Measurements from ENCODE around the gene MRS2.
"Not testable (repeated sequence)": the region's sequence is repeated elsewhere in the genome, so short reads cannot be mapped to it uniquely, and the experiment has no call there.

The MRS2 gene

GRCh38 chr6:24391756-24392405 is 10.9 kb upstream of the MRS2 start:
- DNase-seq (ENCODE audit: low read depth, low spot score): no peak
- Histone ChIP-seq H3K27me3 (ENCODE audit: control insufficient read depth, insufficient read depth, low read length) (no peaks in the 10 kb centered on the region), H3K4me3 (ENCODE audit: low read length) (no peak overlapping the region), H3K9me3 (ENCODE audit: control insufficient read depth, insufficient read depth, low read length) (no peaks in the 10 kb centered on the region; the same call in 1 of the 2 replicates), H3K36me3 (ENCODE audit: control insufficient read depth, insufficient read depth, low read length) (no peaks in the 10 kb centered on the region), H3K27ac (ENCODE audit: low read length) (no peak overlapping the region), H3K4me1 (ENCODE audit: control insufficient read depth, insufficient read depth, low read length) (no peaks in the 10 kb centered on the region)
- no CpG with 5 or more reads among the region's 2 CpGs for WGBS (ENCODE audit: insufficient coverage, insufficient read length)

GRCh38 chr6:24394061-24394779 is 8.5 kb upstream of the MRS2 start:
- Histone ChIP-seq H3K27me3 (ENCODE audit: control insufficient read depth, insufficient read depth, low read length) (no peaks in the 10 kb centered on the region), H3K4me1 (ENCODE audit: control insufficient read depth, insufficient read depth, low read length) (peaks cover under 1% of the 10 kb centered on the region; the same call in 1 of the 2 replicates), H3K4me3 (ENCODE audit: low read length) (no peak overlapping the region), H3K9me3 (ENCODE audit: control insufficient read depth, insufficient read depth, low read length) (no peaks in the 10 kb centered on the region; the same call in 1 of the 2 replicates), H3K36me3 (ENCODE audit: control insufficient read depth, insufficient read depth, low read length) (no peaks in the 10 kb centered on the region), H3K27ac (ENCODE audit: low read length) (no peak overlapping the region)
- no CpG with 5 or more reads among the region's 2 CpGs for WGBS (ENCODE audit: insufficient coverage, insufficient read length)
- DNase-seq (ENCODE audit: low read depth, low spot score): no peak

GRCh38 chr6:24394780-24395437 is 7.8 kb upstream of the MRS2 start:
- no CpG with 5 or more reads among the region's 4 CpGs for WGBS (ENCODE audit: insufficient coverage, insufficient read length)
- Histone ChIP-seq H3K27ac (ENCODE audit: low read length) (no peak overlapping the region), H3K4me3 (ENCODE audit: low read length) (no peak overlapping the region), H3K9me3 (ENCODE audit: control insufficient read depth, insufficient read depth, low read length) (no peaks in the 10 kb centered on the region; the same call in 1 of the 2 replicates), H3K36me3 (ENCODE audit: control insufficient read depth, insufficient read depth, low read length) (no peaks in the 10 kb centered on the region), H3K4me1 (ENCODE audit: control insufficient read depth, insufficient read depth, low read length) (peaks cover 4% of the 10 kb centered on the region; the same call in 1 of the 2 replicates), H3K27me3 (ENCODE audit: control insufficient read depth, insufficient read depth, low read length) (no peaks in the 10 kb centered on the region)
- no peak for DNase-seq (ENCODE audit: low read depth, low spot score)

- no CpG with 5 or more reads among the region's 1 CpG for WGBS (ENCODE audit: insufficient coverage, insufficient read length)
- Histone ChIP-seq H3K4me3 (ENCODE audit: low read length) (no peak overlapping the region), H3K27me3 (ENCODE audit: control insufficient read depth, insufficient read depth, low read length) (no peaks in the 10 kb centered on the region), H3K9me3 (ENCODE audit: control insufficient read depth, insufficient read depth, low read length) (no peaks in the 10 kb centered on the region; the same call in 1 of the 2 replicates), H3K27ac (ENCODE audit: low read length) (no peak overlapping the region), H3K36me3 (ENCODE audit: control insufficient read depth, insufficient read depth, low read length) (no peaks in the 10 kb centered on the region), H3K4me1 (ENCODE audit: control insufficient read depth, insufficient read depth, low read length) (peaks cover 4% of the 10 kb centered on the region; the same call in 1 of the 2 replicates)
- no peak for DNase-seq (ENCODE audit: low read depth, low spot score)
These were observed 5.9 kb upstream of the MRS2 start for GRCh38 chr6:24396824-24397223.

GRCh38 chr6:24397631-24398030 is 5.1 kb upstream of the MRS2 start:
- Histone ChIP-seq H3K36me3 (ENCODE audit: control insufficient read depth, insufficient read depth, low read length) (no peaks in the 10 kb centered on the region), H3K4me3 (ENCODE audit: low read length) (no peak overlapping the region), H3K9me3 (ENCODE audit: control insufficient read depth, insufficient read depth, low read length) (no peaks in the 10 kb centered on the region; the same call in 1 of the 2 replicates), H3K4me1 (ENCODE audit: control insufficient read depth, insufficient read depth, low read length) (peaks cover 4% of the 10 kb centered on the region; the same call in 1 of the 2 replicates), H3K27ac (ENCODE audit: low read length) (no peak overlapping the region), H3K27me3 (ENCODE audit: control insufficient read depth, insufficient read depth, low read length) (no peaks in the 10 kb centered on the region)
- DNase-seq (ENCODE audit: low read depth, low spot score): no peak
- no CpG with 5 or more reads among the region's 1 CpG for WGBS (ENCODE audit: insufficient coverage, insufficient read length)

- no CpG with 5 or more reads among the region's 17 CpGs for WGBS (ENCODE audit: insufficient coverage, insufficient read length)
- H3K36me3 ChIP-seq (ENCODE audit: control insufficient read depth, insufficient read depth, low read length); H3K27ac ChIP-seq (ENCODE audit: low read length); H3K4me1 ChIP-seq (ENCODE audit: control insufficient read depth, insufficient read depth, low read length); H3K27me3 ChIP-seq (ENCODE audit: control insufficient read depth, insufficient read depth, low read length); H3K9me3 ChIP-seq (ENCODE audit: control insufficient read depth, insufficient read depth, low read length); DNase-seq (ENCODE audit: low read depth, low spot score); H3K4me3 ChIP-seq (ENCODE audit: low read length): not testable (repeated sequence)
These were observed 2.4 kb upstream of the MRS2 start for GRCh38 chr6:24400045-24401039.

GRCh38 chr6:24401458-24401857 is 1.3 kb upstream of the MRS2 start:
- Histone ChIP-seq H3K27me3 (ENCODE audit: control insufficient read depth, insufficient read depth, low read length) (no peaks in the 10 kb centered on the region), H3K27ac (ENCODE audit: low read length) (no peak overlapping the region), H3K4me1 (ENCODE audit: control insufficient read depth, insufficient read depth, low read length) (peaks cover 6% of the 10 kb centered on the region; the same call in 1 of the 2 replicates), H3K4me3 (ENCODE audit: low read length) (no peak overlapping the region), H3K36me3 (ENCODE audit: control insufficient read depth, insufficient read depth, low read length) (0 out of 2 replicates have a peak, but pooled peaks cover 5% of the 10 kb centered on the region), H3K9me3 (ENCODE audit: control insufficient read depth, insufficient read depth, low read length) (no peaks in the 10 kb centered on the region; the same call in 1 of the 2 replicates)
- WGBS (ENCODE audit: insufficient coverage, insufficient read length): no CpG with 5 or more reads among the region's 4 CpGs
- no peak for DNase-seq (ENCODE audit: low read depth, low spot score)

- DNase-seq (ENCODE audit: low read depth, low spot score): no peak
- H3K27me3 ChIP-seq (ENCODE audit: control insufficient read depth, insufficient read depth, low read length): no peaks in the 10 kb centered on the region
- no CpG with 5 or more reads among the region's 12 CpGs for WGBS (ENCODE audit: insufficient coverage, insufficient read length)
- no peaks in the 10 kb centered on the region for H3K9me3 ChIP-seq (ENCODE audit: control insufficient read depth, insufficient read depth, low read length)
- H3K4me3 ChIP-seq (ENCODE audit: low read length): peak overlapping the region; percentile 100
- H3K27ac ChIP-seq (ENCODE audit: low read length): no peak overlapping the region
- H3K4me1 ChIP-seq (ENCODE audit: control insufficient read depth, insufficient read depth, low read length): peaks cover 6% of the 10 kb centered on the region; the same call in 1 of the 2 replicates
- H3K36me3 ChIP-seq (ENCODE audit: control insufficient read depth, insufficient read depth, low read length): peaks cover 8% of the 10 kb centered on the region; the same call in 1 of the 2 replicates
These were observed 727 bp downstream of the MRS2 start for GRCh38 chr6:24403501-24403824.

- Histone ChIP-seq H3K4me1 (ENCODE audit: control insufficient read depth, insufficient read depth, low read length) (peaks cover 2% of the 10 kb centered on the region; the same call in 1 of the 2 replicates), H3K27me3 (ENCODE audit: control insufficient read depth, insufficient read depth, low read length) (no peaks in the 10 kb centered on the region), H3K36me3 (ENCODE audit: control insufficient read depth, insufficient read depth, low read length) (peaks cover 8% of the 10 kb centered on the region; the same call in 1 of the 2 replicates), H3K4me3 (ENCODE audit: low read length) (peak overlapping the region; percentile 14; the same call in 1 of the 2 replicates), H3K9me3 (ENCODE audit: control insufficient read depth, insufficient read depth, low read length) (no peaks in the 10 kb centered on the region), H3K27ac (ENCODE audit: low read length) (no peak overlapping the region)
- DNase-seq (ENCODE audit: low read depth, low spot score): no peak
- WGBS (ENCODE audit: insufficient coverage, insufficient read length): no CpG with 5 or more reads among the region's 5 CpGs
These were observed 2.5 kb downstream of the MRS2 start for GRCh38 chr6:24405262-24405661.

Data from iPS DF 6.9 (cell line).